ENCODE data around the gene GSTT2. TPM values are rescaled to one million over a fixed set of nuclear protein-coding genes. Genes with fewer than 3 reads are reported as not detected.
"Not testable (repeated sequence)": the region's sequence is repeated elsewhere in the genome, so short reads cannot be mapped to it uniquely, and the experiment has no call there.

GSTT2 gene
- polyA plus RNA-seq, 1 donor (not counting 4 experiments of a cell fraction or from before 2014, with no cell fraction given): 0.24 TPM

GRCh38 chr22:23939017-23939357, 40.9 kb upstream of the GSTT2 start:
- Histone ChIP-seq H3K9me3 (ENCODE audit: control insufficient read depth, low read depth, low read length) (no peaks in the 10 kb centered on the region), H3K9ac (ENCODE audit: control insufficient read depth, extremely low read depth, insufficient read depth, low read length) (no peak overlapping the region), H2AFZ (ENCODE audit: control insufficient read depth, low read length) (no peak overlapping the region), H3K79me2 (ENCODE audit: control insufficient read depth, insufficient read depth, low read length) (no peaks in the 10 kb centered on the region), H3K4me1 (ENCODE audit: control insufficient read depth, extremely low read depth, insufficient read depth, low read length) (peaks cover 6% of the 10 kb centered on the region), H3K36me3 (ENCODE audit: control insufficient read depth in 2 of 2, extremely low read depth in 1 of 2, insufficient read depth in 2 of 2, low read length in 2 of 2) (no peaks in the 10 kb centered on the region), H3K9me1 (ENCODE audit: control insufficient read depth, extremely low read depth, insufficient read depth, low read length) (no peaks in the 10 kb centered on the region), H3K27me3 (ENCODE audit: control insufficient read depth, extremely low read depth, insufficient read depth, low read length) (no peaks in the 10 kb centered on the region), H3K27ac (ENCODE audit: control insufficient read depth, insufficient read depth, low read length) (no peak overlapping the region), H4K20me1 (ENCODE audit: control insufficient read depth, extremely low read depth, insufficient read depth, low read length) (no peaks in the 10 kb centered on the region), H3K4me3 (ENCODE audit: control insufficient read depth in 2 of 3, extremely low read depth in 1 of 3, insufficient read depth in 2 of 3, low read depth in 1 of 3, low read length in 3 of 3) (no peak overlapping the region), H3K4me2 (ENCODE audit: control insufficient read depth, extremely low read depth, insufficient read depth, low read depth, low read length) (no peak overlapping the region)
- no peak for DNase-seq (ENCODE audit: low read depth, low spot score)
- no peak for FAIRE-seq
- TF ChIP-seq CTCF (optimal IDR thresholded peaks at IDR 0.05 in 1 of 3, IDR thresholded peaks at IDR 0.05 in 1 of 3, conservative IDR thresholded peaks at IDR 0.05 in 1 of 3; ENCODE audit: extremely low read depth in 1 of 3, insufficient read depth in 2 of 3, low read length in 3 of 3) (no peak), EZH2 (IDR thresholded peaks at IDR 0.05; ENCODE audit: low read length) (no peak)
- dilution Hi-C loops (cut with MboI; ENCODE audit: extremely low pct_ligation_motif_present, low sequenced_read_pairs): no loop called here

- H3K9me1 ChIP-seq (ENCODE audit: control insufficient read depth, extremely low read depth, insufficient read depth, low read length); FAIRE-seq; DNase-seq (ENCODE audit: low read depth, low spot score); H3K4me3 ChIP-seq (ENCODE audit: control insufficient read depth in 2 of 3, extremely low read depth in 1 of 3, insufficient read depth in 2 of 3, low read depth in 1 of 3, low read length in 3 of 3); H2AFZ ChIP-seq (ENCODE audit: control insufficient read depth, low read length); H3K9ac ChIP-seq (ENCODE audit: control insufficient read depth, extremely low read depth, insufficient read depth, low read length); H3K4me1 ChIP-seq (ENCODE audit: control insufficient read depth, extremely low read depth, insufficient read depth, low read length); H3K36me3 ChIP-seq (ENCODE audit: control insufficient read depth in 2 of 2, extremely low read depth in 1 of 2, insufficient read depth in 2 of 2, low read length in 2 of 2); dilution Hi-C loops (cut with MboI; ENCODE audit: extremely low pct_ligation_motif_present, low sequenced_read_pairs); H3K79me2 ChIP-seq (ENCODE audit: control insufficient read depth, insufficient read depth, low read length); H3K27me3 ChIP-seq (ENCODE audit: control insufficient read depth, extremely low read depth, insufficient read depth, low read length); H4K20me1 ChIP-seq (ENCODE audit: control insufficient read depth, extremely low read depth, insufficient read depth, low read length); H3K9me3 ChIP-seq (ENCODE audit: control insufficient read depth, low read depth, low read length); H3K27ac ChIP-seq (ENCODE audit: control insufficient read depth, insufficient read depth, low read length); H3K4me2 ChIP-seq (ENCODE audit: control insufficient read depth, extremely low read depth, insufficient read depth, low read depth, low read length): not testable (repeated sequence)
Measured at GRCh38 chr22:23940166-23940565, 39.8 kb upstream of the GSTT2 start.

- H3K9me3 ChIP-seq (ENCODE audit: control insufficient read depth, low read depth, low read length); H3K4me1 ChIP-seq (ENCODE audit: control insufficient read depth, extremely low read depth, insufficient read depth, low read length); H2AFZ ChIP-seq (ENCODE audit: control insufficient read depth, low read length); H3K4me3 ChIP-seq (ENCODE audit: control insufficient read depth in 2 of 3, extremely low read depth in 1 of 3, insufficient read depth in 2 of 3, low read depth in 1 of 3, low read length in 3 of 3); H3K9ac ChIP-seq (ENCODE audit: control insufficient read depth, extremely low read depth, insufficient read depth, low read length); H4K20me1 ChIP-seq (ENCODE audit: control insufficient read depth, extremely low read depth, insufficient read depth, low read length); DNase-seq (ENCODE audit: low read depth, low spot score); H3K79me2 ChIP-seq (ENCODE audit: control insufficient read depth, insufficient read depth, low read length); FAIRE-seq; H3K4me2 ChIP-seq (ENCODE audit: control insufficient read depth, extremely low read depth, insufficient read depth, low read depth, low read length); dilution Hi-C loops (cut with MboI; ENCODE audit: extremely low pct_ligation_motif_present, low sequenced_read_pairs); H3K27ac ChIP-seq (ENCODE audit: control insufficient read depth, insufficient read depth, low read length); H3K9me1 ChIP-seq (ENCODE audit: control insufficient read depth, extremely low read depth, insufficient read depth, low read length); H3K27me3 ChIP-seq (ENCODE audit: control insufficient read depth, extremely low read depth, insufficient read depth, low read length); H3K36me3 ChIP-seq (ENCODE audit: control insufficient read depth in 2 of 2, extremely low read depth in 1 of 2, insufficient read depth in 2 of 2, low read length in 2 of 2): not testable (repeated sequence)
Measured at GRCh38 chr22:23947391-23947790, 32.5 kb upstream of the GSTT2 start.

GRCh38 chr22:23949764-23950163, 30.2 kb upstream of the GSTT2 start:
- DNase-seq (ENCODE audit: low read depth, low spot score); FAIRE-seq; dilution Hi-C loops (cut with MboI; ENCODE audit: extremely low pct_ligation_motif_present, low sequenced_read_pairs): not testable (repeated sequence)

More at GRCh38 chr22:23949764-23950163, 30.2 kb upstream of the GSTT2 start:
- not testable (repeated sequence) for H3K4me1 ChIP-seq (ENCODE audit: control insufficient read depth, extremely low read depth, insufficient read depth, low read length); H3K36me3 ChIP-seq (ENCODE audit: control insufficient read depth in 2 of 2, extremely low read depth in 1 of 2, insufficient read depth in 2 of 2, low read length in 2 of 2); H3K9me1 ChIP-seq (ENCODE audit: control insufficient read depth, extremely low read depth, insufficient read depth, low read length); H2AFZ ChIP-seq (ENCODE audit: control insufficient read depth, low read length); H3K9me3 ChIP-seq (ENCODE audit: control insufficient read depth, low read depth, low read length); H4K20me1 ChIP-seq (ENCODE audit: control insufficient read depth, extremely low read depth, insufficient read depth, low read length); H3K9ac ChIP-seq (ENCODE audit: control insufficient read depth, extremely low read depth, insufficient read depth, low read length); H3K4me3 ChIP-seq (ENCODE audit: control insufficient read depth in 2 of 3, extremely low read depth in 1 of 3, insufficient read depth in 2 of 3, low read depth in 1 of 3, low read length in 3 of 3); H3K27me3 ChIP-seq (ENCODE audit: control insufficient read depth, extremely low read depth, insufficient read depth, low read length); H3K27ac ChIP-seq (ENCODE audit: control insufficient read depth, insufficient read depth, low read length); H3K79me2 ChIP-seq (ENCODE audit: control insufficient read depth, insufficient read depth, low read length); H3K4me2 ChIP-seq (ENCODE audit: control insufficient read depth, extremely low read depth, insufficient read depth, low read depth, low read length)
